ENCODE data around the gene ORC1. TPM values are rescaled to one million over a fixed set of nuclear protein-coding genes. Genes with fewer than 3 reads are reported as not detected.

Gene ORC1
- total RNA-seq (2021): 17.6 and 21.2 TPM in 2 replicates
- percentile 82 among the genes with signal in this experiment for Bru-seq, nascent RNA
- percentile 56 among the genes with signal in this experiment for BruChase-seq, experiment 1, labeled RNA remaining after a 2-hour chase
- BruChase-seq, experiment 2, labeled RNA remaining after a 6-hour chase: percentile 82 among the genes with signal in this experiment
- long read RNA-seq, transcript ORC1-202 (17 exons, 3,157 nt): major isoform, 13 of 28 reads
- long read RNA-seq, partial matches to known transcripts: 7 of 28 reads
- long read RNA-seq, other reads (novel, unspliced or antisense): 5 of 28 reads

- H3K4me3 ChIP-seq: peak within 1 kb of the TSS; percentile 78
- no peaks in the 10 kb centered on the region for H3K27me3 ChIP-seq (ENCODE audit: insufficient read depth, low read depth)
- TF ChIP-seq CTCF (conservative IDR thresholded peaks at IDR 0.05) (peak; percentile 61), EZH2 (IDR thresholded peaks at IDR 0.05; ENCODE audit: low read depth) (no peak)
- H3K4me1 ChIP-seq (replicated peaks; ENCODE audit: insufficient read depth): peaks cover 22% of the 10 kb centered on the region
- H2AFZ ChIP-seq: peak within 1 kb of the TSS; percentile 95
- H3K79me2 ChIP-seq (ENCODE audit: low read depth): peaks cover 53% of the 10 kb centered on the region
- peaks cover 17% of the 10 kb centered on the region; the same call in 1 of the 2 replicates for H3K36me3 ChIP-seq (ENCODE audit: low read depth)
- no peaks in the 10 kb centered on the region for H3K9me2 ChIP-seq (ENCODE audit: insufficient read depth)
- BruUV-seq (replicated peaks): TSS peak; percentile 79
- 0 out of 2 replicates have a peak, but pooled peaks cover 3% of the 10 kb centered on the region for H4K20me1 ChIP-seq (ENCODE audit: insufficient read depth)
- no peaks in the 10 kb centered on the region for H3K9me3 ChIP-seq (ENCODE audit: insufficient read depth, low read depth)
- intact Hi-C loops (cut with micrococcal nuclease; ENCODE audit: unreplicated experiment): loop anchor here (1.0 to 5.0 kb wide), 3 partner anchors 38 to 793 kb away; partner anchors contain the start of genes CC2D1B, CPT2 and TXNDC12
- DNase-seq: peak; percentile 90 to 94
- ChIA-PET CTCF (interaction anchor here (0.5 kb wide), 1 partner anchor 711 kb away, joined by 5 read pairs; no protein-coding TSS in a partner anchor), POLR2A (ENCODE audit: unreplicated experiment) (interaction anchor here (0.6 to 0.7 kb wide), 6 partner anchors 10 to 349 kb away, joined by 3 to 7 read pairs (median 5); partner anchors contain the start of gene TXNDC12)
- peak within 1 kb of the TSS; percentile 86 for H3K4me2 ChIP-seq
- H3K27ac ChIP-seq: peak within 1 kb of the TSS; percentile 83
- no peaks in the 10 kb centered on the region for H3F3A ChIP-seq (ENCODE audit: insufficient read depth, low read depth)
Observed at GRCh38 chr1:52404116-52404974, at the start of gene ORC1, which contains the start of gene PRPF38A. TSS of gene ORC1 (minus strand) at chr1:52404423. CDS start at chr1:52402223, 2,200 bp downstream. TSS of gene PRPF38A (plus strand) at chr1:52404602. CDS start at chr1:52404750, 148 bp downstream.

- no peak overlapping the region for H3K4me2 ChIP-seq
- intact Hi-C loops (cut with micrococcal nuclease; ENCODE audit: unreplicated experiment): no loop called here
- no peak overlapping the region for H3K27ac ChIP-seq
- POLR2A ChIA-PET (ENCODE audit: unreplicated experiment): no interaction called here
- no peak overlapping the region for H2AFZ ChIP-seq
- no peaks in the 10 kb centered on the region for H3K9me3 ChIP-seq (ENCODE audit: insufficient read depth, low read depth)
- no peaks in the 10 kb centered on the region for H4K20me1 ChIP-seq (ENCODE audit: insufficient read depth)
- H3K79me2 ChIP-seq (ENCODE audit: low read depth): no peaks in the 10 kb centered on the region
- no peak overlapping the region for H3K4me3 ChIP-seq
- no peaks in the 10 kb centered on the region for H3K4me1 ChIP-seq (replicated peaks; ENCODE audit: insufficient read depth)
- DNase-seq: no peak
- TF ChIP-seq EZH2 (IDR thresholded peaks at IDR 0.05; ENCODE audit: low read depth) (no peak), CTCF (conservative IDR thresholded peaks at IDR 0.05) (no peak)
- H3K9me2 ChIP-seq (ENCODE audit: insufficient read depth): no peaks in the 10 kb centered on the region
- H3K36me3 ChIP-seq (ENCODE audit: low read depth): 0 out of 2 replicates have a peak, but pooled peaks cover 7% of the 10 kb centered on the region
- BruUV-seq (replicated peaks): no TSS peak
- H3K27me3 ChIP-seq (ENCODE audit: insufficient read depth, low read depth): no peaks in the 10 kb centered on the region
- CTCF ChIA-PET: no interaction called here
- no peaks in the 10 kb centered on the region for H3F3A ChIP-seq (ENCODE audit: insufficient read depth, low read depth)
Observed at GRCh38 chr1:52444463-52444862, 40.2 kb upstream of the ORC1 start.

- no peaks in the 10 kb centered on the region for H4K20me1 ChIP-seq (ENCODE audit: insufficient read depth)
- CTCF ChIA-PET: no interaction called here
Observed at GRCh38 chr1:52439976-52440375, 35.8 kb upstream of the ORC1 start.

More at GRCh38 chr1:52439976-52440375, 35.8 kb upstream of the ORC1 start:
- POLR2A ChIA-PET (ENCODE audit: unreplicated experiment): no interaction called here
- no peaks in the 10 kb centered on the region for H3K9me2 ChIP-seq (ENCODE audit: insufficient read depth)
- H3K27ac ChIP-seq: no peak overlapping the region
- no peaks in the 10 kb centered on the region for H3K27me3 ChIP-seq (ENCODE audit: insufficient read depth, low read depth)
- H3K9me3 ChIP-seq (ENCODE audit: insufficient read depth, low read depth): 0 out of 2 replicates have a peak, but pooled peaks cover 3% of the 10 kb centered on the region
- no peak overlapping the region for H3K4me2 ChIP-seq
- H3K4me3 ChIP-seq: no peak overlapping the region
- intact Hi-C loops (cut with micrococcal nuclease; ENCODE audit: unreplicated experiment): no loop called here
- peaks cover 7% of the 10 kb centered on the region; the same call in 1 of the 2 replicates for H3K36me3 ChIP-seq (ENCODE audit: low read depth)
- no peaks in the 10 kb centered on the region for H3F3A ChIP-seq (ENCODE audit: insufficient read depth, low read depth)
- H3K79me2 ChIP-seq (ENCODE audit: low read depth): no peaks in the 10 kb centered on the region
- TF ChIP-seq CTCF (conservative IDR thresholded peaks at IDR 0.05) (no peak), EZH2 (IDR thresholded peaks at IDR 0.05; ENCODE audit: low read depth) (no peak)
- BruUV-seq (replicated peaks): no TSS peak
- H2AFZ ChIP-seq: no peak overlapping the region
- no peak for DNase-seq
- no peaks in the 10 kb centered on the region for H3K4me1 ChIP-seq (replicated peaks; ENCODE audit: insufficient read depth)
